Endometrium (tissue), 2 donors: Measurements from ENCODE around the gene CPA5.

ENCODE experiments used
- FAIRE-seq: peaks from 2 replicates; lab custom pipeline; 2012; peaks lifted over from hg19 to GRCh38; lab: Jason Lieb, UNC
- donor health status: control.
- donor health status: control.

CPA5 gene

GRCh38 chr7:130379019-130379418, 34.4 kb downstream of the CPA5 start:
- no peak for FAIRE-seq

- FAIRE-seq, result no peak
These were observed 34.9 kb downstream of the CPA5 start for GRCh38 chr7:130379532-130379920.

GRCh38 chr7:130379921-130380860, 35.6 kb downstream of the CPA5 start, which contains the start of gene CPA1:
TSS of gene CPA1 (plus strand) at chr7:130380494. CDS start at chr7:130380521, 27 bp downstream.
- no peak for FAIRE-seq

- no peak for FAIRE-seq
These were observed 36.3 kb downstream of the CPA5 start for GRCh38 chr7:130380861-130381455.

GRCh38 chr7:130381468-130382312, 37.1 kb downstream of the CPA5 start:
- FAIRE-seq, result no peak

GRCh38 chr7:130383187-130383980, 38.8 kb downstream of the CPA5 start:
- no peak for FAIRE-seq

- no peak for FAIRE-seq
These were observed 39.8 kb downstream of the CPA5 start for GRCh38 chr7:130384371-130384801.

GRCh38 chr7:130384841-130385599, 40.4 kb downstream of the CPA5 start:
- FAIRE-seq, result no peak

GRCh38 chr7:130385600-130386066, 41.0 kb downstream of the CPA5 start:
- FAIRE-seq, result no peak

- FAIRE-seq, result no peak
These were observed 42.3 kb downstream of the CPA5 start for GRCh38 chr7:130386876-130387275.

GRCh38 chr7:130387306-130387627, 42.7 kb downstream of the CPA5 start:
- no peak for FAIRE-seq

GRCh38 chr7:130387628-130388403, 43.2 kb downstream of the CPA5 start:
- FAIRE-seq, result peak; percentile 88

GRCh38 chr7:130388671-130389070, 44.1 kb downstream of the CPA5 start:
- FAIRE-seq, result no peak

GRCh38 chr7:130390486-130390885, 45.9 kb downstream of the CPA5 start:
- FAIRE-seq, result no peak

GRCh38 chr7:130393101-130393561, 48.5 kb downstream of the CPA5 start:
- no peak for FAIRE-seq

GRCh38 chr7:130393841-130394411, 49.3 kb downstream of the CPA5 start:
- no peak for FAIRE-seq

GRCh38 chr7:130394421-130395195, 50.0 kb downstream of the CPA5 start:
- FAIRE-seq, result peak; percentile 33

- peak; percentile 57 for FAIRE-seq
These were observed 50.8 kb downstream of the CPA5 start for GRCh38 chr7:130395421-130395820.

- FAIRE-seq, result no peak
These were observed 51.5 kb downstream of the CPA5 start for GRCh38 chr7:130396109-130396508.
